HUES6 (cell line): ENCODE results near the gene BSCL2.
A peak's percentile ranks its signal among the peaks of the same experiment; 100 is the strongest.

Experiments
- H3K27ac ChIP-seq: 2 replicates; pipeline ENCODE4 v1.7.0; 2013; ENCODE audit warnings: low read depth, mild to moderate bottlenecking, low read length, inconsistent platforms
- H3K27me3 ChIP-seq: 2 replicates; pipeline ENCODE4 v1.6.1; 2013; ENCODE audit warnings: low read length; ENCODE audit not compliant: control insufficient read depth, insufficient read depth
- H3K36me3 ChIP-seq: 2 replicates; pipeline ENCODE4 v1.6.1; 2013; ENCODE audit warnings: low read length; ENCODE audit not compliant: control insufficient read depth, insufficient read depth
- H3K4me1 ChIP-seq: 2 replicates; pipeline ENCODE4 v1.6.1; 2013; ENCODE audit warnings: low read length; ENCODE audit not compliant: control insufficient read depth, insufficient read depth
- H3K4me3 ChIP-seq: 2 replicates; pipeline ENCODE4 v1.5.1; 2013; ENCODE audit warnings: low read depth, low read length
- H3K9ac ChIP-seq: one replicate; pipeline ENCODE4 v1.6.1; 2013; ENCODE audit warnings: mild to moderate bottlenecking, low read length
- H3K9me3 ChIP-seq: 2 replicates; pipeline ENCODE4 v1.6.1; 2013; ENCODE audit warnings: low read depth, low read length; ENCODE audit not compliant: control insufficient read depth, insufficient read depth

Gene BSCL2

DNA sequence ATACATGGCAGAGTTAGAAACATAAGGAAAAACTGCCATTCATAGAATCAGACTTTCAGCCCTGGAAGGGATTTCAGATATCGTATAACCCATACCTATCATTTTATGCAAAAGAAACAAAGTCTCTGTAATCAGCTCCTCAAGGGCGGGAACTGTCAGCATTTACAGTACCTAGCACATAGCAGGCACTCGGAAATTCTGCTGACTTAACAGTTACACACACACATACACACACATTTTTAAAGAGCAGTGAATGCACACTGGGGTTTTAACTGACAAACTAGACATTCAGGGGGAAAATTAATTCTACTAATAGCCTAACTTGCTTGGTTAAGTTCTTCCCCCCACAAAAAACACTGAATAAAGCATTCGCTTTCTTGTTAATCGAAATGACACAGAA lies 9.0 kb upstream of the BSCL2 start:
- Histone ChIP-seq H3K27me3 (no peaks in the 10 kb centered on the region), H3K9ac (no peak overlapping the region), H3K4me3 (no peak overlapping the region), H3K9me3 (no peaks in the 10 kb centered on the region), H3K27ac (no peak overlapping the region), H3K4me1 (no peaks in the 10 kb centered on the region), H3K36me3 (peaks cover 94% of the 10 kb centered on the region)

DNA sequence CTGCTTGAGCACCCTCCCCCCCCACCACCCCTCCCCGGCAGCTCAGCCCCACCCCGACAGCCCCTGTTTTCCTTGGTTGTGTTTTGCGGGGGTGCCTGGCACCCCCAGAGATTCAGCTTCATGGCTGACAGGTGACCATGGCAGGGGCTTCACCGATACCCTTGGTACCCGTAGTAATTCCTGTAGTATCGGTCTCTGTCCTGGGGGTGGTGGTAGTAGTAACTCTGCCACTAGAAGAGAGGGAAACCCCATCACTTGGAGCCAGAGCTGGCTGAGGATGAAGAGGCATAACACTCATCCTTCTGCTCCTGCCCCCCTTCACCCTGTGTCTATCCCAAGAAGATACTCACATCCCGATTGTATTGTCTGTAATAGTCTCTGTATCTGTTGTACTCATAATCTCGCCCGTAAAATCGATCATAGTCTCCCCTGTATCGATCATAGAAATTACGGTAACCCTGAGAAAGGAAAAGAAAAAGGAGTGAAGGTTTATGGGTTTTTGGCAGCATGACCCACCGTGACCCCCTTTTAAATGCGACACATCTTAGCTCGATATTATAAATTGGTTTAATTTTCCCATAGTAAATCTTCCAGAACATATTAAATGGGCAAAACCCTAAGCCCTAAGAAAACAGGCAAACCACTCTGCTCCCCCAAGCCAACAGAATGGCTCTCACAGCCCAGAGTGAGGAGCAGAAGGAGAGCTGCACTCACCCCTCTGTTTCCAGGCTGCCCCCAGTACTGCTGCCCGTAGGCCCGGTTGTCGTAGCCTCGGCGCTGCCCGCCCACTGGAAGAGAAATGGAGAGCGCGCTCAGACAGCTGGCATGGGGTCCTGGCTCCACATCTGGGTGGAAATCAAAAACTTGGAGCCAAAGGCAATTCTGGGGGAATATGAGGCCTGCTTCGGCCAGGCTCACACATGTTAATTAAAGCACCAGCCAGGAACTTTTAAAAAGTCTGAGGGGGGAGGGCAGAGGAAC lies 8.2 kb upstream of the BSCL2 start:
- Histone ChIP-seq H3K27me3 (no peaks in the 10 kb centered on the region), H3K27ac (no peak overlapping the region), H3K36me3 (peaks cover 91% of the 10 kb centered on the region), H3K9ac (no peak overlapping the region), H3K4me3 (no peak overlapping the region), H3K9me3 (no peaks in the 10 kb centered on the region), H3K4me1 (peaks cover 2% of the 10 kb centered on the region; the same call in 1 of the 2 replicates)

DNA sequence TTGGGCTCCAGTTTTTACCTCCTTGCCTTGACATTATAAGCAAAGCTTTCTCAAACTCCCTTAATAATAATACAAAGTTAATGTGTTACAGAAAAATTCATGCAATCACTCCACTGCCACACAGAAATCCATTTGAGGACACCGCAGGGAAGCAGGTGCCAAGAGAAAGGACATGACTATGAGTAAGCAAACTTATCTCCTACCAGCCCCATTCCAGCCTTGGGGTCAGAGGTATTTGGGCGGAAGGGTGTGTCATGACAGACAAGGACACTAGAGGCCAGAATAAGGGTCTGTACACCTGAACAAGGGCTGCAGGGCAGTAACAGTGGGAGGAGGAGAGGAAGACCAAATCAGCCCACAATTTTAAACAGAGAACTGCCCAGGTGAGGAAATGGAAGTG lies 6.1 kb upstream of the BSCL2 start:
- Histone ChIP-seq H3K4me3 (no peak overlapping the region), H3K4me1 (peaks cover 12% of the 10 kb centered on the region), H3K9ac (no peak overlapping the region), H3K27ac (no peak overlapping the region), H3K36me3 (peaks cover 75% of the 10 kb centered on the region), H3K9me3 (no peaks in the 10 kb centered on the region), H3K27me3 (no peaks in the 10 kb centered on the region)

DNA sequence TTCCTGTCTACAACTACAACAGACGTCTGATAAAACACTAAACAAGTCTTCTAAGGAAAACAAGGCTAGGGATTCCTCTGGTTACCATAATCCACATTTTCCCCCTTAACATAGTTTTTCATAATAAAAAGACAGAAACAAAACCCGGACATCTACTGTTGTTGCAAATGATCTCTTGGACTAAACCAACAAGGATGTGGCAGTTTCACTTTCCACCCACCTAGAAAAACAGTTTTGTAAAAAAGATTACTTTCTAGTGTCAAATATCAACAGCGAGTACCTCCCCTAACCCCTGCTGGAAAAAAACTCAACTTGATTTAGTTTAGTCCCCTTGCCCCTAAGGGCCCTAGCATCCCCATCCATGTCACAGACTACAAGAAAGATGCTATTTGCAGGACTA lies 5.6 kb upstream of the BSCL2 start:
- Histone ChIP-seq H3K36me3 (peaks cover 71% of the 10 kb centered on the region), H3K27ac (no peak overlapping the region), H3K27me3 (no peaks in the 10 kb centered on the region), H3K4me3 (no peak overlapping the region), H3K4me1 (peaks cover 16% of the 10 kb centered on the region), H3K9me3 (no peaks in the 10 kb centered on the region), H3K9ac (no peak overlapping the region)

DNA sequence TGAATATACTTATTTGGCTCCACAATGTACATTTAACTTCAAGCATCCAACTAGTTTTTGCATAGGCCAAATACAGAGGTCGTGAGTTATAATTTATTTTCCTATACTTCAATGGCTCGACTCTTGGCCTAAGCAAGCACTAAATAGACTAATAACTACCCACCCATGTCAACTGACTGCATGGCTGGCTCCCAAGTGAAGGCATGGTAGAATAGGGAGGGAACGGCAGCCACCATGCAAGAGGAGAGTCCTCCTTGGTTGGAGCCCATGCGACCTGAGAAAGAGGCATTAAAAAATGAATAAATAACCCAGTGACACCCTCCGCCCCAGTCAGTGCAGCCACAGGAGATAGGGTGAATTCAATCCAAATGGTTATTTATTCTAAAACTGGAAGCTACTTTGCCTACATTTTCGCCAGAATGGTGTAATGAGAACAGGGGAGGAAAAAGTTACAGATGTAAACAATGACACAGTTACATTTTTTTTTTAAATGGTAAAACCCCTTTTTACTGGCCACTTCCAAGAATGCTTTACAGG lies 5.1 kb upstream of the BSCL2 start:
- H3K27me3 ChIP-seq: no peaks in the 10 kb centered on the region
- H3K27ac ChIP-seq: no peak overlapping the region
- H3K36me3 ChIP-seq: peaks cover 65% of the 10 kb centered on the region
- H3K9me3 ChIP-seq: no peaks in the 10 kb centered on the region
- H3K4me3 ChIP-seq: no peak overlapping the region
- H3K9ac ChIP-seq: no peak overlapping the region
- peaks cover 16% of the 10 kb centered on the region for H3K4me1 ChIP-seq

DNA sequence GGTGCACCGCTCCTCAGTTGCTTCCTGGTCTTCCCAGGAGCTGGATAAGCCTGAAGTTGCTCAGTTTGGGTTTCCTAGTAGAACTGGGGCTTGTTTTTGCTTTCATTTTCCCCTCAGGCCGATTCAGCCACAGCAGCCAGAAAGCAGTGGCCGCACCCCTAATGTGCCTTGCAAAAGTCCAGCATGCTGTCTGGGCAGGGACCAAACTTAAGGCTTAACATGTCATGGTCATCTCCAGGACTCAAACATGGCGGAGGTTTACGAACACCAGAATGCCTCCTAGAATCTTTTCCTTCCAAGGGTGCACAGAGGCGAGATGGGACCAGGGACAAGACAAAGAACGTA lies 2.7 kb upstream of the BSCL2 start:
- Histone ChIP-seq H3K4me1 (peaks cover 22% of the 10 kb centered on the region), H3K9ac (peak overlapping the region; percentile 97), H3K9me3 (no peaks in the 10 kb centered on the region), H3K27me3 (no peaks in the 10 kb centered on the region), H3K4me3 (peak overlapping the region; percentile 85), H3K27ac (peak overlapping the region; percentile 96), H3K36me3 (peaks cover 46% of the 10 kb centered on the region)

DNA sequence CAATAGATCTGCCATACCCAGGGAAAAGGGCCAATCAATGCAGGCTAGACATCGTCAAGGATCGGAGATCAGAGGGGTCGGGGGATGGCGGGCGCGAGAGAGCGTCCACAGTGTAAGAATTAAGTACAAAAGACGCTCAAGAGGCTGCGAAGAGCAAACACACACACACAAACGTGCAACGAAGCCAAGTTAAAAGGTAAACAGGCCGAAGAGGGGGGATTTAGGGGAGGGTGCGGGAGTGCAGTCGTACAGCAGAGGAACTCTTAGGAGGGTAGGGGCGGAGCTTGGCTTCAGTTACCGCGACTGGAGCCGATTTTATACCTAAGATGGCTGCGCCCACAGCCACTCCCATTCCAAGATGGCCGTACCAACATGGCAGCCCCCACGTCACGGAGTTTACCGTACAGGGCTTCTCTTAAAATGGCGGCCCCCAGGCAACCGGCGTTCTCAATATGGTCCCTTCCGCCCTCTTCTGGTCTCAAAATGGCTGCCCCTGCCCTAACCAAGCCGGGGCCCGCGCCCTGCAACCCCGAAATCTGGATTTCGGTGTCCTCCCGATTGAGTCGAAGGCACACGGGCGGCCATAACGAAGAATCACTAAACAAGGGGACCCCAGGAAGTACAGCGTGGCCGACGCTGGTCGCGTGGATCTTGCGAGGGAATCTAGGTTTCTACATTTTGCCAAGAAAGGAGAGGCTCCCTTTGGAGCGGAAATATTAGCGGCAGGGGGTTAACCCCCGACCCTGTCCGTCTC lies 2.2 kb upstream of the BSCL2 start:
- H3K4me1 ChIP-seq: peaks cover 22% of the 10 kb centered on the region
- H3K9ac ChIP-seq: peak overlapping the region; percentile 97
- peak overlapping the region; percentile 96 for H3K27ac ChIP-seq
- peak overlapping the region; percentile 85 for H3K4me3 ChIP-seq
- H3K27me3 ChIP-seq: no peaks in the 10 kb centered on the region
- no peaks in the 10 kb centered on the region for H3K9me3 ChIP-seq
- H3K36me3 ChIP-seq: peaks cover 42% of the 10 kb centered on the region

DNA sequence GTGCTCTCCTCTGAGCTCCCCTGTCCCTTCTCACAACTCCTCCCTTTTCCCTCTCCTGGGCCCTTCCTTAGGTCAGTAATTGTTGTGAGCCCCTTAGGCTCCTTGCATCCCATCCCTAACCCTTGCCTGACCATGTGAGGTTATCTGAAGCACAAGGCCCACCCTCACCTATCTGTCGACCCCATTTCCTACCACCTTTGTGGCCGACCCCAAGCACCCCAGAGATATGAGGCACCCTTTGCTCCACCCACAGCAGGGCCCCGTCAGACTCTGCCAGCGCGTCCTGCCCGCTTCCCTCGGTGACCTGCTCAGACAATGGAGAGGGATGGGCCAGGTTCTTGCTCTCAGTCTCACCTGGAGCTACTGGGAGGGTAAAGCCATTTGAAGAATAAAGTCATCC lies 1.6 kb upstream of the BSCL2 start:
- H3K4me3 ChIP-seq: peak overlapping the region; percentile 85

DNA sequence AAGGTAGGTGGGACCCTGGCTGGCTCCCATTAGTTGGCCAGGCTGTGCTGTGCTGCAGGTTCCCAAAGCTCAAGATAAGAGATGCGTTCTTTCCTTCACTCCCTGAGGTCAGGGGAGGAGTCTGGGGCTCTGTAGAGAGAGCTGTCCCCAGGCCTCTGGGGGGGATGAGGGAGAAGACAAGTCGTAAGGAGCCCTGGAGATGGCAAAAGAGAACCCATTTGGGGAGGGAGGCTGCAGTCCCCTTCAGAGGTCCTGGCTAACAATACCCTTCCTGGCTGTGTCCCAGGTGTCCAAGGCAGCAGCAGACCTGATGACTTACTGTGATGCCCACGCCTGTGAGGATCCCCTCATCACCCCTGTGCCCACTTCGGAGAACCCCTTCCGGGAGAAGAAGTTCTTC lies 1.2 kb upstream of the BSCL2 start:
- Histone ChIP-seq H3K4me3 (peak overlapping the region; percentile 85), H3K27me3 (no peaks in the 10 kb centered on the region), H3K9ac (peak overlapping the region; percentile 86), H3K9me3 (no peaks in the 10 kb centered on the region), H3K36me3 (peaks cover 33% of the 10 kb centered on the region), H3K4me1 (peaks cover 22% of the 10 kb centered on the region), H3K27ac (no peak overlapping the region)

More for the DNA sequence above, 1.6 kb upstream of the BSCL2 start:
- Histone ChIP-seq H3K9ac (peak overlapping the region; percentile 86), H3K36me3 (peaks cover 37% of the 10 kb centered on the region), H3K27ac (no peak overlapping the region), H3K4me1 (peaks cover 22% of the 10 kb centered on the region), H3K9me3 (no peaks in the 10 kb centered on the region), H3K27me3 (no peaks in the 10 kb centered on the region)

DNA sequence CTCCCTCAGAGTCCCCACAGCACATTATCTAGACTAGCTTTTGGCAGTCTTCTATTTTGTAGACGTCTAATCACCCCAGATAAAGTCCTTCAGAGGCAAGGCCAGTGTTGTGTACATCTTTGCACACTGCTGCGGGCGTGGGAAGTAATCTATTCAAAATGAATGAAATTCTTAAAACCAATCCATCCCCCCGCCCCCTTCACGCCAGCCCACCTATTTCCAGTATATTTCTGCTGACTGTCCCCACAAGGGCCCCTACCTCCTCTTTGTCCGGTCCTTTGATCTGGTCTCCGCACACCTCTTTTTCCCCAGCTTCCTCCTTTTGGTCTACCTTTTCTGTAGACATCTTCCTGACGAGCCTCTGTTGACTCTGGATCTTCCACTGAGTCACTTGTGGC lies 375 bp downstream of the BSCL2 start:
- peaks cover 22% of the 10 kb centered on the region for H3K4me1 ChIP-seq
- H3K9ac ChIP-seq: peak overlapping the region; percentile 83
- no peaks in the 10 kb centered on the region for H3K9me3 ChIP-seq
- peaks cover 26% of the 10 kb centered on the region for H3K36me3 ChIP-seq
- no peaks in the 10 kb centered on the region for H3K27me3 ChIP-seq
- H3K27ac ChIP-seq: peak overlapping the region; percentile 29; the same call in 1 of the 2 replicates
- H3K4me3 ChIP-seq: peak overlapping the region; percentile 88
